Neuron (in vitro differentiated cells): ENCODE measurements around the gene ADD1.

Source experiments
- H2AFZ ChIP-seq: one replicate; pipeline ENCODE4 v1.6.1; 2013; ENCODE audit warnings: low read depth, mild to moderate bottlenecking, inconsistent platforms, low read length, moderate library complexity
- H3K27me3 ChIP-seq: one replicate; pipeline ENCODE4 v1.6.1; 2013; ENCODE audit warnings: low read length; ENCODE audit not compliant: insufficient read depth
- H3K36me3 ChIP-seq: one replicate; pipeline ENCODE4 v1.6.1; 2013; ENCODE audit warnings: low read length; ENCODE audit not compliant: insufficient read depth
- H3K4me1 ChIP-seq: one replicate; pipeline ENCODE4 v1.6.1; 2013; ENCODE audit warnings: low read length; ENCODE audit not compliant: insufficient read depth
- H3K4me3 ChIP-seq: 2 replicates; pipeline ENCODE4 v1.5.1; 2013; ENCODE audit warnings: mild to moderate bottlenecking, low read length, moderate library complexity
- H3K9me3 ChIP-seq: one replicate; pipeline ENCODE4 v1.6.1; 2013; ENCODE audit warnings: low read length

The ADD1 gene

DNA sequence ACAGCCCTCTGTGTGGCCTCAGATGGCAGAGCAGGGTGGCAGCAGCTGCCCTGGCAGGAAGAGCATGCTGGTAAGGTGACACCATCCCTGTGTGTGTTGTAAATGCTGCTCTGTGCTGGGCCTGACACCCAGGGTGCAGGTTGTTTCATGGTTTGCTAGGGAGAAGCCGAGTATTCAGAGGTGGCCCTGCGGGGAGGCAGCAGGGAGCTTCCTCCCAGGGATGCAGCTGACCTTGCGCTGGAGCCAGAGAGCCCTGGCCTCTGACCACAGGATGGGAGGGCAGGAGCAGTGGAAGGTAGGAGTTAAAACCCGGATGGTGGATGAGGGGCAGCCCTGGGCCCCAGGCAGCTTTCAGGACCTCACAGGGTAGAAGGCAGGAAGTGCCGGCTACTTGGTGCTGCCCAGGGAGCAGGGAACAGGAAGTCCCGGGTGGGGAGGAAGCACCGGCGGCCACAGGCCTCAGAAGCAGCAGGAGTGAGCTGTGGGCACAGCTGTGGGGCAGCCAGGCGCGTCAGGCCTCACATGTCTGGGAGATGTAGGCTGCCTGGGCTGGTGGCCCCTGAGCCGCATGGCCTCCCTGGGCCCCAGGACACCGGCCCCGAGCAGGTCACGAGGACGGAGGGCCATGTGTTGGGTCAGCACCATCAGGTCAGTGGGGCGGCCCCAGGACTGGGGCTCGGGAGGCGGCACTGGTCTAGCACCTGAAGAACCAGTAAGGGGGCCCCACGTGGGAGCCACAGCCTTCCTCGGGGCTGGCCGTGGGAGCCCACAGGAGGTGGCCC is 31.6 kb upstream of the ADD1 start:
- H3K36me3 ChIP-seq, result no peaks in the 10 kb centered on the region
- H3K4me3 ChIP-seq, result no peak overlapping the region
- H3K4me1 ChIP-seq, result peaks cover 38% of the 10 kb centered on the region
- no peak overlapping the region for H2AFZ ChIP-seq
- H3K9me3 ChIP-seq, result no peaks in the 10 kb centered on the region
- H3K27me3 ChIP-seq, result no peaks in the 10 kb centered on the region

GRCh38 chr4:2812612-2813354 is 30.9 kb upstream of the ADD1 start:
- H3K4me3 ChIP-seq, result no peak overlapping the region
- no peaks in the 10 kb centered on the region for H3K36me3 ChIP-seq
- H3K9me3 ChIP-seq, result peaks cover 2% of the 10 kb centered on the region
- H3K27me3 ChIP-seq, result no peaks in the 10 kb centered on the region
- peaks cover 31% of the 10 kb centered on the region for H3K4me1 ChIP-seq
- no peak overlapping the region for H2AFZ ChIP-seq

GRCh38 chr4:2813446-2814405 is 29.9 kb upstream of the ADD1 start:
- Histone ChIP-seq H2AFZ (no peak overlapping the region), H3K4me3 (no peak overlapping the region), H3K4me1 (peaks cover 31% of the 10 kb centered on the region), H3K36me3 (no peaks in the 10 kb centered on the region), H3K27me3 (no peaks in the 10 kb centered on the region), H3K9me3 (peaks cover 2% of the 10 kb centered on the region)

GRCh38 chr4:2814627-2815270 is 28.9 kb upstream of the ADD1 start:
- Histone ChIP-seq H2AFZ (no peak overlapping the region), H3K27me3 (no peaks in the 10 kb centered on the region), H3K36me3 (no peaks in the 10 kb centered on the region), H3K4me1 (peaks cover 25% of the 10 kb centered on the region), H3K4me3 (no peak overlapping the region), H3K9me3 (peaks cover 2% of the 10 kb centered on the region)

DNA sequence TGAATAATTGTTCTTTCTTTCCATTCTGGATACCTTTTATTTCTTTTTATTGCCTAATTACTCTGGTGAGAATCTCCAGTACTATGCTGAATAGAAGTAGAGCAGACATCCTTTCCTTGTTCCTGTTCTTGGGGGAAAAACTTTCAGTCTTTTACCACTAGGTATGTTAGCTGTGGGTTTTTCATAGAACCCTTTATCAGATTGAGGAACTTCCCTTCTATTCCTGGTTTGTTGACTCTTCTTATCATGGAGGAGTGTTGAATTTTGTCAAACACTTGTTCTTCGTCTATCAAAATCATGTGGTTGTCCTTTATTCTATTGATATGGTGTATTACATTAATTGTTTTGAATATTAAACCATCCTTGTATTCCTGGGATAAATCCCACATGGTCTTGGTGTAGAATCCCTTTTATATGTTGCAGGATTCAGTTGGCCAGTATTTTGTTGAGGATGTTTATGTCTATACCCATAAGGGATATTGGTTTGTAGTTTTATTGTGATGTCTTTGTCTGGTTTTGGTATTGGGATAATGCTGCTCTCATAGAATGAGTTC is 27.2 kb upstream of the ADD1 start:
- H2AFZ ChIP-seq, result no peak overlapping the region
- H3K36me3 ChIP-seq, result peaks cover 3% of the 10 kb centered on the region
- H3K27me3 ChIP-seq, result no peaks in the 10 kb centered on the region
- H3K4me3 ChIP-seq, result no peak overlapping the region
- peaks cover 8% of the 10 kb centered on the region for H3K4me1 ChIP-seq
- peaks cover 2% of the 10 kb centered on the region for H3K9me3 ChIP-seq

- Histone ChIP-seq H3K4me1 (peaks cover 1% of the 10 kb centered on the region), H3K4me3 (no peak overlapping the region), H3K36me3 (peaks cover 3% of the 10 kb centered on the region), H3K27me3 (no peaks in the 10 kb centered on the region), H2AFZ (no peak overlapping the region), H3K9me3 (peaks cover 2% of the 10 kb centered on the region)
These were observed 26.5 kb upstream of the ADD1 start for GRCh38 chr4:2817137-2817536.

- H3K27me3 ChIP-seq, result no peaks in the 10 kb centered on the region
- peaks cover 3% of the 10 kb centered on the region for H3K36me3 ChIP-seq
- H3K4me3 ChIP-seq, result peak overlapping the region; percentile 59
- no peak overlapping the region for H2AFZ ChIP-seq
- no peaks in the 10 kb centered on the region for H3K4me1 ChIP-seq
- peaks cover 2% of the 10 kb centered on the region for H3K9me3 ChIP-seq
These were observed 25.8 kb upstream of the ADD1 start for GRCh38 chr4:2817701-2818350.

- Histone ChIP-seq H3K36me3 (peaks cover 6% of the 10 kb centered on the region), H3K9me3 (peaks cover 2% of the 10 kb centered on the region), H3K4me1 (no peaks in the 10 kb centered on the region), H2AFZ (no peak overlapping the region), H3K27me3 (no peaks in the 10 kb centered on the region), H3K4me3 (peak overlapping the region; percentile 59)
These were observed 25.2 kb upstream of the ADD1 start for GRCh38 chr4:2818351-2818939.

- H3K9me3 ChIP-seq, result peaks cover 2% of the 10 kb centered on the region
- H3K36me3 ChIP-seq, result peaks cover 13% of the 10 kb centered on the region
- H2AFZ ChIP-seq, result no peak overlapping the region
- peak overlapping the region; percentile 59 for H3K4me3 ChIP-seq
- no peaks in the 10 kb centered on the region for H3K27me3 ChIP-seq
- no peaks in the 10 kb centered on the region for H3K4me1 ChIP-seq
These were observed 24.1 kb upstream of the ADD1 start for GRCh38 chr4:2819244-2820215.

GRCh38 chr4:2820216-2820982 is 23.2 kb upstream of the ADD1 start:
- H3K36me3 ChIP-seq, result peaks cover 21% of the 10 kb centered on the region
- no peaks in the 10 kb centered on the region for H3K4me1 ChIP-seq
- no peak overlapping the region for H3K4me3 ChIP-seq
- no peak overlapping the region for H2AFZ ChIP-seq
- H3K27me3 ChIP-seq, result no peaks in the 10 kb centered on the region
- peaks cover 2% of the 10 kb centered on the region for H3K9me3 ChIP-seq
